ENCODE measurements around the gene FABP2. TPM values are rescaled to one million over a fixed set of nuclear protein-coding genes. Genes with fewer than 3 reads are reported as not detected.

Gene FABP2
- total and polyA plus RNA-seq, 12 donors, result 0.01 to 2.2 (median 0.15) TPM; not detected in 7

DNA sequence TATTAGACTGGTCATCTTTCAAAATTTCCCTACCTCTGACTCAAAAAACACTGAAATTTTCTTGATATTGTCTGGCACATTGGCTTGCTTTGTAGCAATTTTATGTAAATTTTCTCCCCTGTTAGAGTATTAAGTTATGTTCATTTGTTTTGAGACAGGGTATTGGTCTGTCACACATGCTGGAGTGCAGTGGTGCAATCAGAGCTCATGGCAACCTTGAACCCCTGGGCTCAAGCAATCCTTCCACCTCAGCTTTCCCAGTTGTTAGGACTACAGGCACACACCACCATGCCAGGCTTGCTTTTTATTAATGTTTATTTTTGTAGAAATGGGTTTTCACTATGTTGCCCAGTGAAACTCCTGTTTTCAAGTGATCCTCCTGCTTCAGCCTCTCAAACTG, 17.5 kb downstream of the FABP2 start:
- Histone ChIP-seq H3K27ac (no peak overlapping the region), H3K4me3 (no peak overlapping the region), H3K27me3 (no peaks in the 10 kb centered on the region), H3K4me1 (peaks cover 0 to 14% (median 0%) of the 10 kb centered on the region in 9 donors), H3K36me3 (no peaks in the 10 kb centered on the region), H3K9me3 (no peaks in the 10 kb centered on the region)
- intact Hi-C loops (cut with DNase I), result no loop called here
- TF ChIP-seq, protein P1, sequence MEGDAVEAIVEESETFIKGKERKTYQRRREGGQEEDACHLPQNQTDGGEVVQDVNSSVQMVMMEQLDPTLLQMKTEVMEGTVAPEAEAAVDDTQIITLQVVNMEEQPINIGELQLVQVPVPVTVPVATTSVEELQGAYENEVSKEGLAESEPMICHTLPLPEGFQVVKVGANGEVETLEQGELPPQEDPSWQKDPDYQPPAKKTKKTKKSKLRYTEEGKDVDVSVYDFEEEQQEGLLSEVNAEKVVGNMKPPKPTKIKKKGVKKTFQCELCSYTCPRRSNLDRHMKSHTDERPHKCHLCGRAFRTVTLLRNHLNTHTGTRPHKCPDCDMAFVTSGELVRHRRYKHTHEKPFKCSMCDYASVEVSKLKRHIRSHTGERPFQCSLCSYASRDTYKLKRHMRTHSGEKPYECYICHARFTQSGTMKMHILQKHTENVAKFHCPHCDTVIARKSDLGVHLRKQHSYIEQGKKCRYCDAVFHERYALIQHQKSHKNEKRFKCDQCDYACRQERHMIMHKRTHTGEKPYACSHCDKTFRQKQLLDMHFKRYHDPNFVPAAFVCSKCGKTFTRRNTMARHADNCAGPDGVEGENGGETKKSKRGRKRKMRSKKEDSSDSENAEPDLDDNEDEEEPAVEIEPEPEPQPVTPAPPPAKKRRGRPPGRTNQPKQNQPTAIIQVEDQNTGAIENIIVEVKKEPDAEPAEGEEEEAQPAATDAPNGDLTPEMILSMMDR (IDR thresholded peaks at IDR 0.05), result no peak
- ATAC-seq, result no peak
- DNase-seq, result no peak

DNA sequence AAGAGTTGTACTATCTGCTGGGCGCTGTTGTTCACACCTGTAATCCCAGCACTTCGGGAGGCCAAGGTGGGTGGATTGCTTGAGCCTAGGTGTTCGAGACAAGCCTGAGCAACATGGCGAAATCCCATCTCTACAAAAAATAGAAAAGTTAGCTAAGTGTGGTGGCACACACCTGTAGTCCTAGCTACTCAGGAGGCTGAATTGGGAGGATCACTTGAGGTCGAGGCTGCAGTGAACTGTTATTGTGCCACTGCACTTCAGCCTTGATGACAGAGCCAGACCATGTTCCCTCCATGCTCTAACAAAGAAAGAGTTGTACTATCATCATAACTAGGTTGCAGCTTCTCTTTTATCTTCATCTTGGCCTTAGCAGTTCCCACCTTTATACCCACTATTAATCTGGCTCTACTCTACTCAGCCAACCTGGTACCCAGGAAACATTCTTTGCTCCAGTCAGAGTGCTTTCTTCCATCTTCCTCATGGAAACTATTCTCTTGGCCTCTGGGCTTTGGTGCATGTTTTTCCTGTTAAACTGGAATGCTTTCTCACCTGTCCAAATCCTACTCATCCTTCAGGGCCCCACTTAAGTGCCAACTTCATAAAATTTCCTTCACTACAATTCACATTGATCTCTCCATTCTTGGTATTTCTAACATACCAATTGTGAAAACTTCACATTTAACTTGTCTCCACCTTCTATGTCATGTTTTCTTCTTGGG, 18.2 kb downstream of the FABP2 start:
- Histone ChIP-seq H3K27me3 (no peaks in the 10 kb centered on the region), H3K4me1 (peaks cover 3 to 20% (median 6%) of the 10 kb centered on the region in 9 donors), H3K27ac (no peak overlapping the region), H3K36me3 (no peaks in the 10 kb centered on the region), H3K4me3 (no peak overlapping the region), H3K9me3 (no peaks in the 10 kb centered on the region)
- DNase-seq, result no peak
- WGBS, 2 donors, result 96 to 99% methylated on average over 5 of the region's 5 CpGs
- TF ChIP-seq, protein P1 (IDR thresholded peaks at IDR 0.05), result no peak
- intact Hi-C loops (cut with DNase I), result no loop called here
- no peak for ATAC-seq

DNA sequence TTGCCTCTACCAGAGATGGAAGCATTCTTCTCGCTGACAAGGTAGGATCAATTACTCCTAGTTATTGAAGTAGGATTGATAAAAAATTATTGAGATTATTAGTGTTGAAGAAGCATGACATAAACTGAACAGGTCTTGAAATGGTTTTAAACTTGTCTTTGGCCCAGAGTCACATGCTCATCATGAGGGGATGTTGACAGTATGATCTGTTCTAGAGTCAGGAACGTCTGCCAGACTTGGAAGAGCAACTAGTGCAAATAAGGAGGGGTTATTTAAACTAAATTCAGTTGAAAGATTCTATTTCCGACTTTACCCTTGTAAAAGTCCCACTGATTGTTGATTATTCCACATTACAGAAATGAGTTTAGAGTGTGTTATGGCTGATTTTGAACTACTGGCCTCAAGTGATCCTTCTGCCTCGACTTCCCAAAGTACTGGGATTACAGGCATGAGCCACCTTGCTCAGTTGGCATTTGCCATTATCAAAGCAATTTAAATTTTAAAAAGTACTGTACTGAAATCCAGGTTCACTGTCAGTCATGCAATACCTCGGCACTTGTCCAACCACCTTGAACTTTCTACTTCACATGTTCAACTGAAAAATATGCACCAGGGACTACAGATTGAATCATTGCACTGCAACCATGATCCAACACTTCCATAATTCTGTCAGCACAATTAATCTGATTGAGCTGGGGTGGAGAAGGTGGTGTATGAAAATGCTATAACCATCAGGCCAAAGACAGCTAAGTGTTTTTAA, 19.7 kb downstream of the FABP2 start:
- Histone ChIP-seq H3K27ac (peak overlapping the region in 1 of 10 donors; percentile 97), H3K36me3 (peaks cover 0 to 14% (median 2%) of the 10 kb centered on the region in 9 donors), H3K9me3 (no peaks in the 10 kb centered on the region), H3K4me1 (peaks cover 8 to 35% (median 20%) of the 10 kb centered on the region in 9 donors), H3K4me3 (no peak overlapping the region), H3K27me3 (no peaks in the 10 kb centered on the region)
- ATAC-seq (no peak), DNase-seq (no peak)
- intact Hi-C loops (cut with DNase I), result no loop called here
- TF ChIP-seq, protein P1 (IDR thresholded peaks at IDR 0.05), result no peak
- WGBS, 2 donors, result 70 to 72% methylated on average over 5 of the region's 5 CpGs

DNA sequence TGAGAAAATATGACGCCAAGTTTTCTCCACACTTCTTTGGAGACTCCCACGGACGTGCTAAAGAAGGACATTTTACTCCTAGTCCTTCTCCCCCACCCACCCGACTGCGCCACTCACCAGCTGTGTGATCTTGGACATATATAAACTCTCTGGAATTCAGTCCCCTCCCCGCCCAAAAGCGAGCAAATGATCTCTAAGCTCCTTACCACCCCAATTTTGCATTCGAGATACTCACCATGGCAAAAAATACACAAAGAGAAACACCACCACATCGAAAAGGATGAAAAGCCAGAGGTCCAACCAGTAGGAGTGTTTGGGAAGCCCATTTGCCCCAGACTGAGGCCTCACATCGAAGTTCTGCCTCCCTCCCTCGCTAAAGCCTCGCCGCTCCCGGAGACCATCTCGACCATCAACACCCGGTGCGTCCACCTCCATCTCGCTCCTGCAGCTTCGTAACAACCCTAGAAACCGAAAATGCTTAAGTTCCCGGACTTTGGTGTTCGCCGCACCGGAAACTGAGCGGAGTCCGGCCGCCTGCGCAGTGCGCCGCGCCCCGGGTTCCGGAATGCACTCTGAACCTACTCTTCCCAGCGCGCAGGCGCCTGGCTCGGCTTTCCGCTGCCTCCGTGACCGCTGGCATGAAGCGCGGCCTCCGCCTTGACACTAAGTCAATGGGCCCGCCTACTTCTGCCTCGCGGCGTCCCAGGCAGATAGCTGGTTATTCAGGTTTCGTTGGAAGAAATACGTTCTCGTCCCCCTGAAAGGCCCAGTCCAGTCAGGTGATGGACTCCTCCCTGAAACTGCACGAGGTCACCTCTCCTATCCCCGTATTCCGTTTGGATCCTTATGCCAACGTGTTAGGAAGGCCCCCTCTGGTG, 21.6 kb downstream of the FABP2 start:
- WGBS, 2 donors, result 0% methylated on average over 54 of the region's 54 CpGs
- peak overlapping the region; percentile 49 to 96 (median 73) for H3K4me3 ChIP-seq
- DNase-seq, result peak; percentile 92 to 96

More for the DNA sequence above, 21.6 kb downstream of the FABP2 start:
- H3K36me3 ChIP-seq, result peaks cover 0 to 33% (median 13%) of the 10 kb centered on the region in 9 donors
- H3K4me1 ChIP-seq, result peaks cover 8 to 43% (median 26%) of the 10 kb centered on the region in 9 donors
- intact Hi-C loops (cut with DNase I), result loop anchor here in 1 of 10 donors (1.0 kb wide), 1 partner anchor 88 kb away; the partner anchor contains the start of gene USP53
- TF ChIP-seq, protein P1 (IDR thresholded peaks at IDR 0.05), result peak in 1 of 9 donors; percentile 24
- peaks cover 0 to 4% (median 0%) of the 10 kb centered on the region in 11 donors for H3K9me3 ChIP-seq
- peak; percentile 96 to 98 (median 97) for ATAC-seq
- no peaks in the 10 kb centered on the region for H3K27me3 ChIP-seq
- H3K27ac ChIP-seq, result peak overlapping the region; percentile 59 to 97 (median 91)

Measured in heart right ventricle (tissue), 16 donors.